ENCODE results near the gene PRCD. TPM values are rescaled to one million over a fixed set of nuclear protein-coding genes. Genes with fewer than 3 reads are reported as not detected.
"Not testable (repeated sequence)": the region's sequence is repeated elsewhere in the genome, so short reads cannot be mapped to it uniquely, and the experiment has no call there.

PRCD gene
- total RNA-seq, 1 experiment from 2014 or later: not detected

DNA sequence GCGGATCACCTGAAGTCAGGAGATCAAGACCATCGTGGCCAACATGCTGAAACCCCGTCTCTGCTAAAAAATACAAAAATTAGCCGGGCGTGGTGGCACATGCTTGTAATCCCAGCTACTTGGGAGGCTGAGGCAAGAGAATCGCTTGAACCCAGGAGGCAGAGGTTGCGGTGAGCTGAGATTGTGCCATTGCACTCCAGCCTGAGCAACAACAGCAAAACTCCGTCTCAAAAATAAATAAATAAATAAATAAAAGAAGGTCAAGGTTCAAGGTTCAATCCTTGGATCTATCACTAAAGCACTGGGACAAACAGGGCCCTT is 14.4 kb upstream of the PRCD start:
- not testable (repeated sequence) for DNase-seq (ENCODE audit: extremely low read depth, low read depth)

GRCh38 chr17:76527016-76527415 is 12.8 kb upstream of the PRCD start:
- DNase-seq (ENCODE audit: extremely low read depth, low read depth): not testable (repeated sequence)

- no peak for DNase-seq (ENCODE audit: extremely low read depth, low read depth)
Observed at GRCh38 chr17:76527430-76528111, 12.3 kb upstream of the PRCD start.

DNA sequence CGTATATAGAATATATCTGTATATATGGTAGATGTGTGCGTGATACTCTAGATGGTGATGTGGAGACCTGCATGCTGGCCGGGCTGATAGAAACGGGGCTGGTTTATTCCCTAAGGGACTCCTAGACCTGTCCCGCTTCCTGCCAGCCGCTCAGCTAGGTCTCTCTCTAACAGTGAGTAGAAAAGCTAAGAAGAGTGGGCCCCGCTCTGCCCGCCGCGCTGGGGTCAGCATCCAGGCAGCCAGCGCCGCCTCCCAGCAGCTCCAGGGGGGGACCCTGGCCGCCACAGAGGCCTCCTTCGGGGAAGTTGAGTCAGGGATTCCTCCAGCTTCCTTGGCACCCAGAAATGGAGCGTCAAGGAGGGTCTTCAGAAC is 11.7 kb upstream of the PRCD start:
- no peak for DNase-seq (ENCODE audit: extremely low read depth, low read depth)

- DNase-seq (ENCODE audit: extremely low read depth, low read depth): no peak
Observed at GRCh38 chr17:76528528-76529223, 11.2 kb upstream of the PRCD start.

GRCh38 chr17:76529224-76530094 is 10.4 kb upstream of the PRCD start:
- no peak for DNase-seq (ENCODE audit: extremely low read depth, low read depth)

GRCh38 chr17:76530095-76530723 is 9.6 kb upstream of the PRCD start:
- no peak for DNase-seq (ENCODE audit: extremely low read depth, low read depth)

GRCh38 chr17:76530811-76531485 is 8.9 kb upstream of the PRCD start:
- DNase-seq (ENCODE audit: extremely low read depth, low read depth): no peak

DNA sequence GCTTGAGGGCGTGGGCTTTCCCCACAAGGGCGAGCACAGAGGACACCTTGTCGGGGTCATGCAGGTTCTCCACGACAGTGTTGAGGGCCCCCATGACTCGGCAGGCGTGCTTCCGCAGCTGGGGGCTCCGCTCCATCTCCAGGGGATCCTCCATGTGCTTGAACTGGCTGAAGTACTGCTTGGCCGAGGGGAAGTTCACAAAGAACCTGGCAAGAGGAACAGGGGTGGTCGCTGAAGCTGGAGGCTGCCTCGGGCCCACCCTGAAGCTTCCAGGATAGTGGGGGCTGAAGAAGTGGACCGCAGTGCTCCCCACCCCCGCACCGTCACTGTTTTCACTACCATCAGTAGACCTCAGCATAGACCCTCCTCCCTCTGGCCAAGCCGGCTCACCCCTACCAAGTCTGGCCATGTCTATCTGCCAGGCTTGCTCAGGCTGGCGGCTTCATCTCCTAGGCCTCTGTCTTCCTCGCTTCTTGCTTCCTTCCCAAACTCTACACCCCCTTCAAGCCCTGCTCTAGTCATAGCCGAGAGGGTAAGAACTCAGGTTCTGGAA is 8.3 kb upstream of the PRCD start:
- no peak for DNase-seq (ENCODE audit: extremely low read depth, low read depth)

- DNase-seq (ENCODE audit: extremely low read depth, low read depth): no peak
Observed at GRCh38 chr17:76532072-76532651, 7.7 kb upstream of the PRCD start.

DNA sequence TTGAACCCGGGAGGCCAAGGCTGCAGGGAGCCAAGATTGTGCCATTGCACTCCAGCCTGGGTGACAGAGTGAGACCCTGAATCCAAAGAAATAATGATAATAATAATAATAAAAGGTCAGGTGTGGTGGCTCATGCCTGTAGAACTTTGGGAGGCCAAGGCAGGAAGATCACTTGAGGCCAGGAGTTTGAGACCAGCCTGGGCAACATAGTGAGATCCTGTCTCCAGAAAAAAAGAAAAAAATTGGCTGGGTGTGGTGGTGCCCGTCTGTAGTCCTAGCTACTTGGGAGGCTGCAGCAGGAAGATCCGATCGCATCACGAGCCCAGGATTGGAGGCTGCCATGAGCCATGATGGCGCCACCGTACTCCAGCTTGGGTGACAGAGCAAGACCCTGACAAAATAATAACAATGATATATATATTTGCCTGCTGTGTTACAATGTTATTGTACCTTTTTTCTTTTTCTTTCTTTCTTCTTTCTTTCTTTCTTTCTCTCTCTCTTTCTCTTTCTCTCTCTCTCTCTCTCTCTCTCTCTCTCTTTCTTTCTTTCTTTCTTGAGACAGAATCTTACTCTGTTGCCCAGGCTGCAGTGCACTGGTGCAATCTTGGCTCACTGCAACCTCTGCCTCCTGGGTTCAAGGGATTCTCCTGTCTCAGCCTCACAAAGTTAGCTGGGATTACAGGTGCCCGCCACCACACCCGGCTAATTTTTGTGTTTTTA is 6.0 kb upstream of the PRCD start:
- not testable (repeated sequence) for DNase-seq (ENCODE audit: extremely low read depth, low read depth)

GRCh38 chr17:76534831-76535732 is 4.8 kb upstream of the PRCD start:
- DNase-seq (ENCODE audit: extremely low read depth, low read depth): no peak

- DNase-seq (ENCODE audit: extremely low read depth, low read depth): no peak
Observed at GRCh38 chr17:76535788-76536510, 3.9 kb upstream of the PRCD start.

- no peak for DNase-seq (ENCODE audit: extremely low read depth, low read depth)
Observed at GRCh38 chr17:76536511-76537287, 3.1 kb upstream of the PRCD start.

GRCh38 chr17:76537288-76537577 is 2.6 kb upstream of the PRCD start:
- no peak for DNase-seq (ENCODE audit: extremely low read depth, low read depth)

GRCh38 chr17:76537578-76538280 is 2.1 kb upstream of the PRCD start, which contains the start of gene CYGB:
TSS of gene CYGB (minus strand) at chr17:76537709. CDS start at chr17:76537542, 167 bp downstream.
- DNase-seq (ENCODE audit: extremely low read depth, low read depth): no peak

All from NCI-H460 (cell line).